ENCODE results near the gene MAMDC4. TPM values are rescaled to one million over a fixed set of nuclear protein-coding genes. Genes with fewer than 3 reads are reported as not detected.

The MAMDC4 gene
- total and polyA plus RNA-seq, 4 donors, result 1.6 to 15.9 (median 12.2) TPM

DNA sequence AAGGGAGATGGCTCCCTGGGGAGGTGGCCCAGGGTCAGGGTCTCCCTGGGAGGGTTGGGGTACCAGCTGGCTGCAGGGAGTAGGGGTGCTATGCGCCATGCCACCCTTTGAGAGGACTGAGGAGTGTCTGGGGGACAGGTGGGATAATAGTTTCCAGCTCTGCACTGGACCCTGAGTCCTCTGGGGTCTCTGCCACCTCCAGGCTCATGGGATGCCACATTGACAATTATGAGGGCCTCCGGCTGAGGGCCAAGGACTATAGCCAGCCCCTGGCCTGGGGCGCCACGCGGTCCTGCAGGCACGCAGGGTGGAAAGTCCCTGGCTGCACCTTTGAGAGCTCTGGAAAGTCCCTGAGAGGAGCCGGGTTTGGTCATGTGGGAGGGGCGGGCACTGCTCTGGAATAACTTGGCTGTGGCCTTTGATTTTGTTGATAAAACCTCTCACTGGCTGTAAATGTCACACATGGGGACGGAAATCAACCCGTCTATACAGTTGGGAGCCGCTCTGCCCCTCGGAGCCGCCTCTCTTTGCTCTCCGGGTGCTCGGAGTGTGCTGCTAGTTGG lies 50.2 kb downstream of the MAMDC4 start:
- Histone ChIP-seq H3K9me3 (ENCODE audit: control insufficient read depth, insufficient read depth, low read length) (no peaks in the 10 kb centered on the region), H3K27ac (ENCODE audit: low read depth, low read length) (no peak overlapping the region), H3K4me3 (ENCODE audit: low read depth, low read length) (no peak overlapping the region), H3K4me1 (ENCODE audit: control insufficient read depth, insufficient read depth, low read length) (peaks cover 6% of the 10 kb centered on the region), H3K27me3 (ENCODE audit: control insufficient read depth, insufficient read depth, low read length) (no peaks in the 10 kb centered on the region), H3K36me3 (ENCODE audit: control insufficient read depth, insufficient read depth, low read length) (peaks cover 88% of the 10 kb centered on the region)
- 86% methylated on average over 15 of the region's 15 CpGs for WGBS (ENCODE audit: insufficient coverage)
- DNase-seq (ENCODE audit: low read depth in 4 of 6, low spot score in 6 of 6), result no peak

DNA sequence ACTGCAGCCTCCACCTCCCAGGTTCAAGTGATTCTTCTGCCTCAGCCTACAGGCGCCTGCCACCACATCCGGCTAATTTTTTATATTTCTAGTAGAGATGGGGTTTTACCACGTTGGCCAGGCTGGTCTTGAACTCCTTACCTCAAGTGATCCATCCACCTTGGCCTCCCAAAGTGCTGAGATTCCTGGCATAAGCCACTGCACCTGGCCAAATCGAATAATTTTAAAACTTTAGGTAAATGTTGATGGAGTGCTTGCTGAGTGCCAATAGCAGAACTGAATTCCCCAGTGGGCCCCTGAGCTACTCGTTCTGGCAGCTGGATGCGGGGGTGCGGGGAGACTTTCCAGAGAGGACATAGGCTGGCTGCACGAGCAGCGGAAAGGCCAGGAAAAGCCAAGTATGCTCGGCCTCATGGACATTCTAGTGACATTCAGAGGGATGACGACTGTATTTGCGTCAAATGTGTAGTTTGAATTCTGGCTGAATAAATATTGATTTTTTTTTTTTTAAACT lies 51.0 kb downstream of the MAMDC4 start:
- no peak overlapping the region for H3K4me3 ChIP-seq (ENCODE audit: low read depth, low read length)
- no peaks in the 10 kb centered on the region for H3K27me3 ChIP-seq (ENCODE audit: control insufficient read depth, insufficient read depth, low read length)
- H3K4me1 ChIP-seq (ENCODE audit: control insufficient read depth, insufficient read depth, low read length), result peaks cover 6% of the 10 kb centered on the region
- H3K36me3 ChIP-seq (ENCODE audit: control insufficient read depth, insufficient read depth, low read length), result peaks cover 92% of the 10 kb centered on the region
- WGBS (ENCODE audit: insufficient coverage), result 81% methylated on average over 9 of the region's 12 CpGs
- peak in 1 of 6 donors; percentile 7 for DNase-seq (ENCODE audit: low read depth in 4 of 6, low spot score in 6 of 6)
- no peaks in the 10 kb centered on the region for H3K9me3 ChIP-seq (ENCODE audit: control insufficient read depth, insufficient read depth, low read length)
- H3K27ac ChIP-seq (ENCODE audit: low read depth, low read length), result no peak overlapping the region

DNA sequence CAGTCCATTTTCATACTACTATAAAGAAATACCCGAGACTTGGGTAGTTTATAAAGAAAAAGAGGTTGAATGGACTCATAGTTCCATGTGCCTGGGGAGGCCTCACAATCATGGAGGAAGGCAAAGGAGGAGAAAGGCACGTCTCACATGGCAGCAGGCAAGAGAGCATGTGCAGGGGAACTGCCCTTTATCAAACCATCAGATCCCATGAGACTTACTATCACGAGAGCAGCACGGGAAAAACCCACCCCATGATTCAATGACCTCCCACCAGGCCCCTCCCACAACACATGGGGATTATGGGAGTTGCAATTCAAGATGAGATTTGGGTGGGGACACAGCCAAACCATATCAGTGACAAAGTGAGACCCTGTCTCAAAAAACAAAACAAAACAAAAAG lies 54.1 kb downstream of the MAMDC4 start:
- H3K27ac ChIP-seq (ENCODE audit: low read depth, low read length), result no peak overlapping the region
- no peak overlapping the region for H3K4me3 ChIP-seq (ENCODE audit: low read depth, low read length)
- DNase-seq (ENCODE audit: low read depth in 4 of 6, low spot score in 6 of 6), result no peak
- peaks cover 92% of the 10 kb centered on the region for H3K36me3 ChIP-seq (ENCODE audit: control insufficient read depth, insufficient read depth, low read length)
- no peaks in the 10 kb centered on the region for H3K27me3 ChIP-seq (ENCODE audit: control insufficient read depth, insufficient read depth, low read length)
- H3K4me1 ChIP-seq (ENCODE audit: control insufficient read depth, insufficient read depth, low read length), result peaks cover 6% of the 10 kb centered on the region
- no peaks in the 10 kb centered on the region for H3K9me3 ChIP-seq (ENCODE audit: control insufficient read depth, insufficient read depth, low read length)
- WGBS (ENCODE audit: insufficient coverage), result no CpG with 5 or more reads among the region's 4 CpGs

DNA sequence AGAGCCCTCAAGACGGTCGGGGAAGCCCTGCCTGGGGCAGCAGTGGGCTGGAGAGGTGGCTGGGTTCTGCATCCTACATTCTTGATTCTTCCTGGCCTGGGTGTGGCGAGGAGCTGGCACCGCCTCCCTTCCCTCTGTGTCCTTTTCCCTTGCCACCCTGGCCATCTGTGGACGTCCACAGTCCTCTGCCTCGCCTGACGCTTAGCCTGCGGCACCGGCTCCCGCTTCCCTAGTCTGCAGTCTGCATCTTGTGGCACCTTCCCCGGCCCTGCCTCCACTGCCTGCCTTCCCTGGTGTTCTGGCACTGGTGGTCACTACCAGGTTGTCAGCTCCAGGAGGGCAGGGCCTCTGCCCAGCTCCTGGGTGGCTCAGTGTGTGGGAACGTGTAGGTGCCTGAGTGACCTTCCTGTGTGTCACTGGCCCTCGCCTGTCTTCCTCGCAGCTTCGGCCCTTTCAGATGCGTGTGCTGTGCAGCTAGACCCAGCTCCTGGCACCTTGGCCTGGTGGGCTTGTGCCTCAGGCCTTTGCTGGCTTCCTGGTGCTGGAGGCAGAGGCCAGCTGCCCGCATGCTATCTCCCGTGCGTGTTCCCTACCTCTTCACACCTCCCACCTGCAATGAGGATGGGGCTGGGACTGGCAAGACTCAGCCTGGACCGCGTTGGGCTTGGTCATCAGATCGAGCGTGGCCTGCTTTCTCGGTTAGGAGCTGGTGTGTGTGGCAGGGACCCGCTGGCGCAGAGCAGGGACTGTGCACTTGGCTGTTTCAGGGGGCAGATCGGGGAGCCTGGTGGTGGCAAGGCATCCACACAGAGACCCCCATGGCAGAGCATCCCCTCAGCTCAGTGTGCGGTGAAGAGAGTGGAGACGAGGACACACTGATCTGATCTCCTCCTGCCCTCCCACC lies 55.1 kb downstream of the MAMDC4 start:
- WGBS (ENCODE audit: insufficient coverage), result 98% methylated on average over 29 of the region's 29 CpGs
- Histone ChIP-seq H3K27ac (ENCODE audit: low read depth, low read length) (no peak overlapping the region), H3K27me3 (ENCODE audit: control insufficient read depth, insufficient read depth, low read length) (no peaks in the 10 kb centered on the region), H3K36me3 (ENCODE audit: control insufficient read depth, insufficient read depth, low read length) (peaks cover 91% of the 10 kb centered on the region), H3K9me3 (ENCODE audit: control insufficient read depth, insufficient read depth, low read length) (no peaks in the 10 kb centered on the region), H3K4me3 (ENCODE audit: low read depth, low read length) (no peak overlapping the region), H3K4me1 (ENCODE audit: control insufficient read depth, insufficient read depth, low read length) (peaks cover under 1% of the 10 kb centered on the region)
- no peak for DNase-seq (ENCODE audit: low read depth in 4 of 6, low spot score in 6 of 6)

Small RNAs within 50 kb of the gene (small RNA-seq; reads per million reads assigned to genes)
- gene MIR4292 (ENCODE audit: low replicate concordance) (not detected), gene MIR4479 (ENCODE audit: low replicate concordance) (not detected)

Other genes with a start within 250 kb of the MAMDC4 start
- gene EGFL7, start 189.4 kb upstream of the MAMDC4 start, total RNA-seq, result 10 to 100 TPM; 21.9 to 93.5 TPM
- gene EGFL7, start 189.4 kb upstream of the MAMDC4 start, polyA plus RNA-seq (ENCODE audit: insufficient read length in 2 of 2), result 10 to 100 TPM; 46.8 to 57.3 TPM
- gene AGPAT2, start 164.9 kb upstream of the MAMDC4 start, total RNA-seq, result 10 to 100 TPM in 1 of 2 donors, 1 to 10 TPM in 1; 8.7 to 14.3 TPM
- 10 to 100 TPM in 1 of 2 donors, 1 to 10 TPM in 1; 9.1 to 11.0 TPM for gene AGPAT2, start 164.9 kb upstream of the MAMDC4 start, polyA plus RNA-seq (ENCODE audit: insufficient read length in 2 of 2)
- 10 to 100 TPM; 24.9 to 47.8 TPM for gene DIPK1B, start 139.8 kb upstream of the MAMDC4 start, total RNA-seq
- 10 to 100 TPM; 63.5 to 65.0 TPM for gene DIPK1B, start 139.8 kb upstream of the MAMDC4 start, polyA plus RNA-seq (ENCODE audit: insufficient read length in 2 of 2)
- gene LCN10, start 109.4 kb upstream of the MAMDC4 start, total RNA-seq, result not detected
- gene LCN10, start 109.4 kb upstream of the MAMDC4 start, polyA plus RNA-seq (ENCODE audit: insufficient read length in 2 of 2), result not detected
- not detected for gene LCN6, start 103.8 kb upstream of the MAMDC4 start, total RNA-seq
- gene LCN6, start 103.8 kb upstream of the MAMDC4 start, polyA plus RNA-seq (ENCODE audit: insufficient read length in 2 of 2), result not detected
- gene LCN8, start 94.1 kb upstream of the MAMDC4 start, total RNA-seq, result not detected
- not detected for gene LCN8, start 94.1 kb upstream of the MAMDC4 start, polyA plus RNA-seq (ENCODE audit: insufficient read length in 2 of 2)
- gene LCN15, start 87.8 kb upstream of the MAMDC4 start, total RNA-seq, result not detected
- under 1 TPM in 1 of 2 donors, not detected in 1; 0.14 TPM for gene LCN15, start 87.8 kb upstream of the MAMDC4 start, polyA plus RNA-seq (ENCODE audit: insufficient read length in 2 of 2)
- 10 to 100 TPM; 38.9 to 76.9 TPM for gene TMEM141, start 61.0 kb upstream of the MAMDC4 start, total RNA-seq
- gene TMEM141, start 61.0 kb upstream of the MAMDC4 start, polyA plus RNA-seq (ENCODE audit: insufficient read length in 2 of 2), result 10 to 100 TPM; 51.7 to 55.4 TPM
- 1 to 10 TPM in 1 of 2 donors, under 1 TPM in 1; 0.89 to 3.0 TPM for gene CCDC183, start 56.0 kb upstream of the MAMDC4 start, total RNA-seq
- 1 to 10 TPM; 3.4 to 7.2 TPM for gene CCDC183, start 56.0 kb upstream of the MAMDC4 start, polyA plus RNA-seq (ENCODE audit: insufficient read length in 2 of 2)
- gene RABL6, start 44.4 kb upstream of the MAMDC4 start, total RNA-seq, result 10 to 100 TPM; 34.8 to 49.1 TPM
- 10 to 100 TPM; 86.3 to 93.5 TPM for gene RABL6, start 44.4 kb upstream of the MAMDC4 start, polyA plus RNA-seq (ENCODE audit: insufficient read length in 2 of 2)
- gene AJM1, start 9.9 kb upstream of the MAMDC4 start, total RNA-seq, result 1 to 10 TPM; 1.2 to 2.2 TPM
- 10 to 100 TPM; 19.3 to 20.5 TPM for gene AJM1, start 9.9 kb upstream of the MAMDC4 start, polyA plus RNA-seq (ENCODE audit: insufficient read length in 2 of 2)
- 100 to 1,000 TPM in 1 of 2 donors, 10 to 100 TPM in 1; 81.6 to 191 TPM for gene PHPT1, start 2.9 kb upstream of the MAMDC4 start, total RNA-seq
- 100 to 1,000 TPM; 183 to 200 TPM for gene PHPT1, start 2.9 kb upstream of the MAMDC4 start, polyA plus RNA-seq (ENCODE audit: insufficient read length in 2 of 2)
- 100 to 1,000 TPM; 123 to 477 TPM for gene EDF1, start 14.0 kb downstream of the MAMDC4 start, total RNA-seq
- gene EDF1, start 14.0 kb downstream of the MAMDC4 start, polyA plus RNA-seq (ENCODE audit: insufficient read length in 2 of 2), result 100 to 1,000 TPM; 392 to 409 TPM
- 1 to 10 TPM; 7.4 to 7.5 TPM for gene TRAF2, start 34.2 kb downstream of the MAMDC4 start, total RNA-seq
- 10 to 100 TPM; 12.4 to 19.3 TPM for gene TRAF2, start 34.2 kb downstream of the MAMDC4 start, polyA plus RNA-seq (ENCODE audit: insufficient read length in 2 of 2)
- gene FBXW5, start 92.4 kb downstream of the MAMDC4 start, total RNA-seq, result 10 to 100 TPM; 52.0 to 91.5 TPM
- 100 to 1,000 TPM; 103 to 107 TPM for gene FBXW5, start 92.4 kb downstream of the MAMDC4 start, polyA plus RNA-seq (ENCODE audit: insufficient read length in 2 of 2)
- 1 to 10 TPM in 1 of 2 donors, not detected in 1; 1.3 TPM for gene C8G, start 92.9 kb downstream of the MAMDC4 start, total RNA-seq
- 1 to 10 TPM; 1.6 to 1.7 TPM for gene C8G, start 92.9 kb downstream of the MAMDC4 start, polyA plus RNA-seq (ENCODE audit: insufficient read length in 2 of 2)
- gene LCN12, start 99.9 kb downstream of the MAMDC4 start, total RNA-seq, result 1 to 10 TPM in 1 of 2 donors, under 1 TPM in 1; 0.20 to 4.1 TPM
- 1 to 10 TPM; 6.5 to 7.4 TPM for gene LCN12, start 99.9 kb downstream of the MAMDC4 start, polyA plus RNA-seq (ENCODE audit: insufficient read length in 2 of 2)
- gene PTGDS, start 125.2 kb downstream of the MAMDC4 start, total RNA-seq, result 1,000 to 10,000 TPM in 1 of 2 donors, 100 to 1,000 TPM in 1; 697 to 6,990 TPM
- 1,000 to 10,000 TPM in 1 of 2 donors, 100 to 1,000 TPM in 1; 304 to 3,209 TPM for gene PTGDS, start 125.2 kb downstream of the MAMDC4 start, polyA plus RNA-seq (ENCODE audit: insufficient read length in 2 of 2)
- gene LCNL1, start 130.6 kb downstream of the MAMDC4 start, total RNA-seq, result 10 to 100 TPM in 1 of 2 donors, 1 to 10 TPM in 1; 2.3 to 54.0 TPM
- 10 to 100 TPM in 1 of 2 donors, 1 to 10 TPM in 1; 3.8 to 25.2 TPM for gene LCNL1, start 130.6 kb downstream of the MAMDC4 start, polyA plus RNA-seq (ENCODE audit: insufficient read length in 2 of 2)
- 10 to 100 TPM; 15.7 to 57.5 TPM for gene PAXX, start 140.1 kb downstream of the MAMDC4 start, total RNA-seq
- 100 to 1,000 TPM in 1 of 2 donors, 10 to 100 TPM in 1; 87.9 to 108 TPM for gene PAXX, start 140.1 kb downstream of the MAMDC4 start, polyA plus RNA-seq (ENCODE audit: insufficient read length in 2 of 2)
- 1 to 10 TPM; 2.0 to 6.4 TPM for gene CLIC3, start 144.2 kb downstream of the MAMDC4 start, total RNA-seq
- gene CLIC3, start 144.2 kb downstream of the MAMDC4 start, polyA plus RNA-seq (ENCODE audit: insufficient read length in 2 of 2), result 1 to 10 TPM in 1 of 2 donors, under 1 TPM in 1; 0.35 to 2.0 TPM
- gene ABCA2, start 175.9 kb downstream of the MAMDC4 start, total RNA-seq, result 10 to 100 TPM; 46.8 to 52.0 TPM
- 100 to 1,000 TPM; 139 to 151 TPM for gene ABCA2, start 175.9 kb downstream of the MAMDC4 start, polyA plus RNA-seq (ENCODE audit: insufficient read length in 2 of 2)
- gene FUT7, start 179.7 kb downstream of the MAMDC4 start, total RNA-seq, result under 1 TPM; 0.06 to 0.40 TPM
- under 1 TPM; 0.51 to 0.52 TPM for gene FUT7, start 179.7 kb downstream of the MAMDC4 start, polyA plus RNA-seq (ENCODE audit: insufficient read length in 2 of 2)
- gene NPDC1, start 193.8 kb downstream of the MAMDC4 start, total RNA-seq, result 10 to 100 TPM; 26.7 to 82.7 TPM
- gene NPDC1, start 193.8 kb downstream of the MAMDC4 start, polyA plus RNA-seq (ENCODE audit: insufficient read length in 2 of 2), result 100 to 1,000 TPM; 245 to 276 TPM
- 1 to 10 TPM; 5.7 to 7.9 TPM for gene ENTPD2, start 201.7 kb downstream of the MAMDC4 start, total RNA-seq
- gene ENTPD2, start 201.7 kb downstream of the MAMDC4 start, polyA plus RNA-seq (ENCODE audit: insufficient read length in 2 of 2), result 10 to 100 TPM; 49.1 to 50.7 TPM
- 10 to 100 TPM in 1 of 2 donors, 1 to 10 TPM in 1; 5.0 to 12.6 TPM for gene SAPCD2, start 218.2 kb downstream of the MAMDC4 start, total RNA-seq
- gene SAPCD2, start 218.2 kb downstream of the MAMDC4 start, polyA plus RNA-seq (ENCODE audit: insufficient read length in 2 of 2), result 10 to 100 TPM; 18.4 to 19.0 TPM
- gene UAP1L1, start 225.2 kb downstream of the MAMDC4 start, total RNA-seq, result 1 to 10 TPM; 3.5 to 8.1 TPM
- 1 to 10 TPM; 4.4 to 6.2 TPM for gene UAP1L1, start 225.2 kb downstream of the MAMDC4 start, polyA plus RNA-seq (ENCODE audit: insufficient read length in 2 of 2)
- 10 to 100 TPM; 38.3 to 61.3 TPM for gene MAN1B1, start 234.6 kb downstream of the MAMDC4 start, total RNA-seq
- gene MAN1B1, start 234.6 kb downstream of the MAMDC4 start, polyA plus RNA-seq (ENCODE audit: insufficient read length in 2 of 2), result 10 to 100 TPM; 63.3 to 81.3 TPM

Measured in spinal cord (tissue), 10 donors.